ENCODE data around the gene RFLNA.

The RFLNA gene

DNA sequence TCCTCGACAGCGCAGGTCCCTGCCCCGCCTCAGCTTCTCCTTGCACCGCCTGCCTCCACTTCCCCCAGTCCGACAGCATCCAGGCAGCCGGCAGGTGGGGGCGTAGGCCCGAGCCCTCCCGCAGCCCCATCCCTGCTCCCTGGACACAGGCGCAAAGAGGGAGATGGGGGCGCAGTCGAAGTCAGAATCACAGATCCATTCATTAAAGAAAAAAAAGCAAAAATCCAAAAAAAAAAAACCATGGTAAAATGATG is 41.2 kb downstream of the RFLNA start:
- Histone ChIP-seq H3K27me3 (replicated peaks; ENCODE audit: control insufficient read depth, insufficient read depth, low read length, poor library complexity, severe bottlenecking) (no peaks in the 10 kb centered on the region), H3K27ac (ENCODE audit: insufficient read depth, low read length, poor library complexity, severe bottlenecking) (no peak overlapping the region), H3K36me3 (ENCODE audit: control insufficient read depth, insufficient read depth, low read length) (peaks cover 70% of the 10 kb centered on the region), H3K4me1 (ENCODE audit: control insufficient read depth, insufficient read depth, low read length, poor library complexity, severe bottlenecking) (no peaks in the 10 kb centered on the region), H3K4me3 (ENCODE audit: insufficient read depth, low read depth, low read length, poor library complexity, severe bottlenecking) (no peak overlapping the region), H3K9me3 (ENCODE audit: control insufficient read depth, low read length) (no peaks in the 10 kb centered on the region)
- DNase-seq, result no peak

DNA sequence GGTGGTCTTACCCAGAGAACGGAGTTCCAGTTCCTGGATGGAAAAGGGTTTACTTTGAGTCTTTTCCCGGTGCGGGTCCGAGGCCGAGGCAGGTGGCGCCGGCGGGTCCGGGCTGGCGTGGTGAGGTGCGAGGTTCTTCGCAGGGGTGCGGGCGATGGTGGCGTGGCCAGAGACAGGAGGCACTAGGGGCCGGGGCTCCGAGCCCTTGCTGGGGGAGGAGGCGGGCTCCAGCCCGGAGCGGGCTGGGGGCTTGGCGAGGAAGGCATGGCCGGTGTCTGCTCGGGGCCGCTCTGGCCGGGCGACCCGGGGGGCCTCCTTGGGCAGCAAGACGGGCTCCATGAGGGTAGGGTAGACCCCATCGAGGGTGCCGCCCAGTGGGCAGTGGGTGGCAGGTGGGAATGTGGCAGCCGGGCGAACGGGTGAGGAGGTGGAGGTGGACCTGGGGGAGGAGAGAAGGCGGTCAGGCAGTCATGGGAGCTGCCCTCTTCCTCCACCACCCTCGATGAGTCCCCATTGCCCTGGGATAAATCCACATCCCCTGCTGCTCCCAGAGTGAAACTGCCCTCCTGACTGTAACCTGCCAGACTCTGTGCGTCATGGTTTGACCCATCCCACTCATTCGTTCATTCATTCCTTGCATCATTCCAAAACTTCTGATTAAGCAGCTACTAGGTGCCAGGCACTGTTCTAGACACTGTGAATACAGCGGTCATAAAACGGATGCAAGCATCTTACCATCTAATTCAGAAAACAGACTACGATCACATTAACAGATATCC is 42.0 kb downstream of the RFLNA start:
- H3K9me3 ChIP-seq (ENCODE audit: control insufficient read depth, low read length), result no peaks in the 10 kb centered on the region
- H3K36me3 ChIP-seq (ENCODE audit: control insufficient read depth, insufficient read depth, low read length), result peaks cover 71% of the 10 kb centered on the region
- H3K27ac ChIP-seq (ENCODE audit: insufficient read depth, low read length, poor library complexity, severe bottlenecking), result no peak overlapping the region
- no peaks in the 10 kb centered on the region for H3K4me1 ChIP-seq (ENCODE audit: control insufficient read depth, insufficient read depth, low read length, poor library complexity, severe bottlenecking)
- no peak for DNase-seq
- H3K4me3 ChIP-seq (ENCODE audit: insufficient read depth, low read depth, low read length, poor library complexity, severe bottlenecking), result no peak overlapping the region
- no peaks in the 10 kb centered on the region for H3K27me3 ChIP-seq (replicated peaks; ENCODE audit: control insufficient read depth, insufficient read depth, low read length, poor library complexity, severe bottlenecking)

DNA sequence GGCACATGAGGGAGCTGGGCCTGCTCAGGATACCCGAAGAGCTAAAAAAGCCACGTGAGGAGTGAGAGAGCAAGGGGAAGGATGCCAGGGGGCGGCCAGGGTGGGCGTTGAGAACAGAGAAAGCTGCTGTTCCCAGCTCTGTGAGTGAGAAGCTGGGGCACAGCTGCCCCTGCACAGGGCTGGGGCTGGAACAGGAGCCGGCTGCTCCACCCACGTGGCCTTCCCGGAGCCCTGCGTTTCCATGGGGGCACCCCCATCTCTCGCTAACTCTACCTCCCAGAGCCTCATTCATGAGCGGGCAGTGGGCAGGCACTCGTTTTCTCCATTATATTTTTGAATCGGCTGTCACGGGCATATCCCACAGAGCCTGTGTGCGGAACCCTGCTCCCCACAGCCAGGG is 42.7 kb downstream of the RFLNA start:
- no peaks in the 10 kb centered on the region for H3K9me3 ChIP-seq (ENCODE audit: control insufficient read depth, low read length)
- H3K27me3 ChIP-seq (replicated peaks; ENCODE audit: control insufficient read depth, insufficient read depth, low read length, poor library complexity, severe bottlenecking), result no peaks in the 10 kb centered on the region
- DNase-seq, result no peak
- H3K27ac ChIP-seq (ENCODE audit: insufficient read depth, low read length, poor library complexity, severe bottlenecking), result no peak overlapping the region
- no peaks in the 10 kb centered on the region for H3K4me1 ChIP-seq (ENCODE audit: control insufficient read depth, insufficient read depth, low read length, poor library complexity, severe bottlenecking)
- H3K4me3 ChIP-seq (ENCODE audit: insufficient read depth, low read depth, low read length, poor library complexity, severe bottlenecking), result no peak overlapping the region
- H3K36me3 ChIP-seq (ENCODE audit: control insufficient read depth, insufficient read depth, low read length), result peaks cover 68% of the 10 kb centered on the region

DNA sequence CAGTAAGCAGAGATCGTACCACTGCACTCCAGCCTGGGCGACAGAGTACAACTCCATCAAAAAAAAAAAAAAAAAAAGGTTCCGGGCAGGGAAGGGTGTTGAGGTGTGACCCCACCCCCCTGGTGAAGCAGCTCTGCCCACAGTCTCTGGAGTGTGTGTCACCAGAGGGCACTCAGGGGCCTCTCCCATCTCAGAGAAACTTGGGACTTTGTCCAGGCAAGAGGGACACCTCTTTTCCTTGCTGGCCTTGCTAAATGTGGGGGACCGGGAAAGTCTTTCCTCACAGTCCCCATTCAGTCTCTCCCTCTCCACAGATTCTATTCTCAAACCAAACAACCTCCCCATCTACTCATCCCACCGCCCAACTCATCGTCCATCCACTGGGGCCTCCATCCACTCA is 43.6 kb downstream of the RFLNA start:
- Histone ChIP-seq H3K4me3 (ENCODE audit: insufficient read depth, low read depth, low read length, poor library complexity, severe bottlenecking) (no peak overlapping the region), H3K36me3 (ENCODE audit: control insufficient read depth, insufficient read depth, low read length) (peaks cover 70% of the 10 kb centered on the region), H3K4me1 (ENCODE audit: control insufficient read depth, insufficient read depth, low read length, poor library complexity, severe bottlenecking) (no peaks in the 10 kb centered on the region), H3K27me3 (replicated peaks; ENCODE audit: control insufficient read depth, insufficient read depth, low read length, poor library complexity, severe bottlenecking) (no peaks in the 10 kb centered on the region), H3K9me3 (ENCODE audit: control insufficient read depth, low read length) (no peaks in the 10 kb centered on the region), H3K27ac (ENCODE audit: insufficient read depth, low read length, poor library complexity, severe bottlenecking) (no peak overlapping the region)
- DNase-seq, result no peak

DNA sequence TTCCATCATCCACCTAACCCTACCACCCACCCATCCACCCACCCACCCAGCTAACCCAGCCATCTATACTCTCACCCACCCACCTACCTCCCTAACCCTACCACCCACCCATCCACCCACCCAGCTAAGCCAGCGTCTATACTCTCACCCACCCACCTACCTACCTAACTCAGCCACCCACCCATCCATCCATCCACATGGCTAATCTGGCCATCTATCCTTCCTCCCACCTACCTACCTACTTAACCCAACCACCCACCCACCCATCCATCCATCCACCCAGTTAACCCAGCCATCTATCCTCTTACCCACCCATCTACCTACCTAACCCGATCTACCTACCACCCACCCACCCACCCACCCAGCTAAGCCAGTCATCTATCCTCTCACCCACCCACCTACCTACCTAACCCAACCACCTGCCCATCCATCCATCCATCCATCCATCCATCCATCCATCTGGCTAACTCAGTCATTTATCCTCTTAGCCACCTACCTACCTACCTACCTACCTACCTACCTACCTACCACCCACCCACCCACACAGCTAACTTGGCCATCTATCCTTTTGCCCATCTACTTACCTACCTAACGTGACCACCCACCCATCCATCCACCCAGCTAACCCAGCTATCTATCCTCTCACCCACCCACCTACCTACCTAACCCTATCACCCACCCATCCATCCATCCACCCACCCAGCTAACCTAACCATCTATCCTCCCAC is 44.1 kb downstream of the RFLNA start:
- no peaks in the 10 kb centered on the region for H3K27me3 ChIP-seq (replicated peaks; ENCODE audit: control insufficient read depth, insufficient read depth, low read length, poor library complexity, severe bottlenecking)
- H3K9me3 ChIP-seq (ENCODE audit: control insufficient read depth, low read length), result no peaks in the 10 kb centered on the region
- H3K27ac ChIP-seq (ENCODE audit: insufficient read depth, low read length, poor library complexity, severe bottlenecking), result no peak overlapping the region
- no peaks in the 10 kb centered on the region for H3K4me1 ChIP-seq (ENCODE audit: control insufficient read depth, insufficient read depth, low read length, poor library complexity, severe bottlenecking)
- no peak overlapping the region for H3K4me3 ChIP-seq (ENCODE audit: insufficient read depth, low read depth, low read length, poor library complexity, severe bottlenecking)
- DNase-seq, result no peak
- H3K36me3 ChIP-seq (ENCODE audit: control insufficient read depth, insufficient read depth, low read length), result peaks cover 69% of the 10 kb centered on the region

DNA sequence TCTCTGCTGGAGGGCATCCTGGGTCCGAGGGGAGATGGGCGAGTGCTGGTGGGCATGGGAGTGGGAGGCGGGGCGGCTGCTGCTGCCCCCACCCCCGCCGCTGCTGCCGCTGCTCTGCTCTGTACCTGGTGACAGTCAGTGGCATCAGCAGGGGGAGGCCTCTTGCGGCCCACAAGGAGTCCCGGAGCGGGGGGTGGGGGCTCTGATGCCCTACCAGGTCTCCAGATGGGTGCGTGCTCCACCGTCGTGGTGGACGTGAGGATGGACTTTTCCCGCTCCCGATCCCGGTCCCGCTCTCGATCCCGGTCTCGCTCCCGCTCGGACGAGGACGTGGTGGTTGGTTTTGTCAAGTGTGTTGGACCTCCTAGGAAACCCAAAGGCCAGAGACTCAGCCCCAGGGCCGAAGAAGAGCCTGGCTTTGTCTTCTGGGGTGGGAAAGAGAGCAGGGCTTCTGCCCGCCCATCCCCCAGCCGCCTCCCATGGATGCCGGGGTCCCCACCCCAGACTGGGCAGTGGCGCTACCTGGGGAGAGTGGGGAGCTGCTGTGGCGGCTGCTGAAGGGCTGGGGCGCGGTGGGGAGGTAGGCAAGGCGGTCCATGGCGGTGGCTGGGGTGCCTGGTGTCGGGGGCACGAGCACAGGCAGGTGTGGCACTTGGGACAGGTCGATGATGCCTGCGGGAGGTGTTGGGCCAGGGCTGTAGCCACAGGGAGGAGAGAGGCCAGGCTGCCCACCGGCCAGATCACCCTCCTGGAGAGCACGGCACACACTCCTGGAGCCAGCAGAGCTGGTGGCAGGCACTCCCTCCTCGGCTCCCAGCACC is 45.4 kb downstream of the RFLNA start:
- H3K4me3 ChIP-seq (ENCODE audit: insufficient read depth, low read depth, low read length, poor library complexity, severe bottlenecking), result no peak overlapping the region
- H3K27ac ChIP-seq (ENCODE audit: insufficient read depth, low read length, poor library complexity, severe bottlenecking), result no peak overlapping the region
- peaks cover 69% of the 10 kb centered on the region for H3K36me3 ChIP-seq (ENCODE audit: control insufficient read depth, insufficient read depth, low read length)
- H3K9me3 ChIP-seq (ENCODE audit: control insufficient read depth, low read length), result no peaks in the 10 kb centered on the region
- DNase-seq, result no peak
- H3K27me3 ChIP-seq (replicated peaks; ENCODE audit: control insufficient read depth, insufficient read depth, low read length, poor library complexity, severe bottlenecking), result no peaks in the 10 kb centered on the region
- no peaks in the 10 kb centered on the region for H3K4me1 ChIP-seq (ENCODE audit: control insufficient read depth, insufficient read depth, low read length, poor library complexity, severe bottlenecking)

DNA sequence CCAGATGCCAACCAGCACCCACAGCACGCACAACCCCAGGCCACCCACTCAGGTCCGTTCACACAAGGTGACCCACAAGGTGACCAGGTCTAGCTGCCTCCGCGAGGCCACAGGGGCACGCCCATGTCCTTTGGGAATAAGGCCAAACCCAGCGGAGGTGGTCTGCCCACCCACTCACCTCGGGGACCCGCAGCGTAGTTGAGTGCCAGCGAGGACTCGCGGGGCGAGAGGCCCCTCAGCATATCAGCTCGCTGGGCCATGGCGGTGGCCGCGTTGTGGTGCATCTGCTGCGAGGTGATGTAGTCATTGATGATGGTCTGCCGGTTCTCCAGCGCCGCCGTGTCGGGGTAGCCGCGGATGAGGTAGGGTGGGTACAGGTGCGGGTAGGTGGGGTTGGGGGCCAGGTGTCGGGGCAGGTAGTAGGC is 46.8 kb downstream of the RFLNA start:
- H3K4me1 ChIP-seq (ENCODE audit: control insufficient read depth, insufficient read depth, low read length, poor library complexity, severe bottlenecking), result no peaks in the 10 kb centered on the region
- no peak overlapping the region for H3K27ac ChIP-seq (ENCODE audit: insufficient read depth, low read length, poor library complexity, severe bottlenecking)
- no peak for DNase-seq
- no peak overlapping the region for H3K4me3 ChIP-seq (ENCODE audit: insufficient read depth, low read depth, low read length, poor library complexity, severe bottlenecking)
- no peaks in the 10 kb centered on the region for H3K9me3 ChIP-seq (ENCODE audit: control insufficient read depth, low read length)
- H3K36me3 ChIP-seq (ENCODE audit: control insufficient read depth, insufficient read depth, low read length), result peaks cover 69% of the 10 kb centered on the region
- H3K27me3 ChIP-seq (replicated peaks; ENCODE audit: control insufficient read depth, insufficient read depth, low read length, poor library complexity, severe bottlenecking), result no peaks in the 10 kb centered on the region

DNA sequence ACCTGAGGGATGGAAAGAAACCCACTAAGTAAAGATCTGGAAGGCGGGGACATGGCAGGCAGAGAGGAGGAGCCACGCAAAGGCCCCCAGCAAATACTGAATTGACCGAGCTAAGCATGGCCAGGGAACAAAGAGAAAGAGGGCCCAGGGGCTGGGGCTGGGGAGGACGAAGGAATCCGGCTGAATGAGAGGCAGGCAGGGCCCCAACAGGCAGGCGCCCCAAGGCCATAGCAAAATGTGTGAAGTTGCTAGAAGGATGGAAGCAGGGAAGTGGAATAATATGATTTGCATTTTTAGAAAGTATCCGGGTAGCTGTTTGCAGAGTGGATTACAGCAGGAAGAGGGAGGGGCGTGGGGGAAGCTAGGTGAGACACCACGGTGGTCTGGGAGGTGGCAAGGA is 49.1 kb downstream of the RFLNA start:
- Histone ChIP-seq H3K27me3 (replicated peaks; ENCODE audit: control insufficient read depth, insufficient read depth, low read length, poor library complexity, severe bottlenecking) (no peaks in the 10 kb centered on the region), H3K9me3 (ENCODE audit: control insufficient read depth, low read length) (no peaks in the 10 kb centered on the region), H3K4me3 (ENCODE audit: insufficient read depth, low read depth, low read length, poor library complexity, severe bottlenecking) (no peak overlapping the region), H3K27ac (ENCODE audit: insufficient read depth, low read length, poor library complexity, severe bottlenecking) (no peak overlapping the region), H3K4me1 (ENCODE audit: control insufficient read depth, insufficient read depth, low read length, poor library complexity, severe bottlenecking) (no peaks in the 10 kb centered on the region), H3K36me3 (ENCODE audit: control insufficient read depth, insufficient read depth, low read length) (peaks cover 78% of the 10 kb centered on the region)
- no peak for DNase-seq

DNA sequence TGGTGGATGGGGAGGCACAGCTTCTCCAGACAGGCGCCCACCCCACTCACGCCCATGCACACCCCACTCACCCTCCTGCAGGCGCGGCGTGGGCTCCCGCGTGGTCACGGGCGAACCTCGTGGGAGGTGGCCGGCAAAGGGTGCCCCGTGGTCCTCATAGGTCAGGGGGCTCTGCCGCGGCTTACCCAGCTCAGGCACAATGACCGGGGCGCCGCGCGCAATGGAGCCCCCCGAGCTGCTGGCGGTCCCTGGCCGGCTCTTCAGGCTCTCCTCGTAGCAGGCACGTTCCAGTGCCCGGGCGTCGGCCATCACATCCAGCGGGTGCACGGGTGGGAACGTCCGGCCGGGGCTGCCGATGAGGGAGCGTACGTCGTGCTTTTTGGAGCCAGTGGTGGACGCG is 49.6 kb downstream of the RFLNA start:
- no peaks in the 10 kb centered on the region for H3K9me3 ChIP-seq (ENCODE audit: control insufficient read depth, low read length)
- H3K27me3 ChIP-seq (replicated peaks; ENCODE audit: control insufficient read depth, insufficient read depth, low read length, poor library complexity, severe bottlenecking), result no peaks in the 10 kb centered on the region
- no peak overlapping the region for H3K4me3 ChIP-seq (ENCODE audit: insufficient read depth, low read depth, low read length, poor library complexity, severe bottlenecking)
- no peaks in the 10 kb centered on the region for H3K4me1 ChIP-seq (ENCODE audit: control insufficient read depth, insufficient read depth, low read length, poor library complexity, severe bottlenecking)
- no peak for DNase-seq
- H3K36me3 ChIP-seq (ENCODE audit: control insufficient read depth, insufficient read depth, low read length), result peaks cover 82% of the 10 kb centered on the region
- H3K27ac ChIP-seq (ENCODE audit: insufficient read depth, low read length, poor library complexity, severe bottlenecking), result no peak overlapping the region

DNA sequence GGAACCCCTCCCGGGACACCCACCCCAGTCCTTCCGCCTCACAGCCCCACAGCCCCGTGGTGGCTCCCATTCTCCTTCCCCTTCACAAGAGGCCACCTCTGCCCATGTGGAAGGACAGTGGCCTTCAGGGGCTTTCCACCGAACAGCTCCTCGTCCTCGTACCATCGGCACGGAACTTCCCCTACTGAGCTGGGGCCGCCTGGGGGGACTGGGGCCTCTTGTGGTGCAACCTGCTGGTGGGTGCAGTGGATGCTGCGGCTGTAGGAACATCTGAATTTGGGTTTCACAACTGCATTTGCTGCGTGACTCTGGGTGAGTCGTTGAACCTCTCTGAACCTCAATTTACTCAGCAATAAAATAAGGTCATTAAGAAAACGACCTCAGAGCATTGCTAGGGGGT is 50.9 kb downstream of the RFLNA start:
- H3K27me3 ChIP-seq (replicated peaks; ENCODE audit: control insufficient read depth, insufficient read depth, low read length, poor library complexity, severe bottlenecking), result no peaks in the 10 kb centered on the region
- no peaks in the 10 kb centered on the region for H3K4me1 ChIP-seq (ENCODE audit: control insufficient read depth, insufficient read depth, low read length, poor library complexity, severe bottlenecking)
- H3K36me3 ChIP-seq (ENCODE audit: control insufficient read depth, insufficient read depth, low read length), result peaks cover 84% of the 10 kb centered on the region
- no peaks in the 10 kb centered on the region for H3K9me3 ChIP-seq (ENCODE audit: control insufficient read depth, low read length)
- no peak overlapping the region for H3K27ac ChIP-seq (ENCODE audit: insufficient read depth, low read length, poor library complexity, severe bottlenecking)
- no peak overlapping the region for H3K4me3 ChIP-seq (ENCODE audit: insufficient read depth, low read depth, low read length, poor library complexity, severe bottlenecking)
- no peak for DNase-seq

All from effector memory CD4-positive, alpha-beta T cell (primary cell).